Activated CD8-positive, alpha-beta memory T cell treated with anti-CD3 and anti-CD28 coated beads, Interleukin-2, amount 50 U/mL, for 1 hour (primary cell): ENCODE measurements around the gene SLC25A33.
"Not testable (repeated sequence)": the region's sequence is repeated elsewhere in the genome, so short reads cannot be mapped to it uniquely, and the experiment has no call there.

Source experiments
- DNase-seq: peaks from one replicate; pipeline ENCODE4 v3.0.0-alpha.2; 2020; ENCODE audit errors: extremely low read depth

The SLC25A33 gene

GRCh38 chr1:9621032-9621431 is 81.8 kb downstream of the SLC25A33 start:
- DNase-seq, result no peak

- DNase-seq, result no peak
These were observed 84.8 kb downstream of the SLC25A33 start for GRCh38 chr1:9624081-9624480.

GRCh38 chr1:9625030-9625429 is 85.8 kb downstream of the SLC25A33 start:
- DNase-seq, result not testable (repeated sequence)

- DNase-seq, result no peak
These were observed 86.9 kb downstream of the SLC25A33 start for GRCh38 chr1:9626201-9626608.

GRCh38 chr1:9628541-9629444 is 89.5 kb downstream of the SLC25A33 start:
- DNase-seq, result peak; percentile 54

GRCh38 chr1:9629445-9630201 is 90.4 kb downstream of the SLC25A33 start:
- DNase-seq, result no peak

- no peak for DNase-seq
These were observed 91.3 kb downstream of the SLC25A33 start for GRCh38 chr1:9630331-9631111.

- DNase-seq, result no peak
These were observed 92.3 kb downstream of the SLC25A33 start for GRCh38 chr1:9631613-9632012.

- DNase-seq, result no peak
These were observed 94.2 kb downstream of the SLC25A33 start for GRCh38 chr1:9633493-9633892.

- DNase-seq, result no peak
These were observed 95.3 kb downstream of the SLC25A33 start for GRCh38 chr1:9634582-9634981.
